HG03196 (cell line): Measurements from ENCODE around the gene SEC61A1.
A peak's percentile ranks its signal among the peaks of the same experiment; 100 is the strongest.

ENCODE experiments used
- ATAC-seq: cut with Tn5 transposase; IDR thresholded peaks from one replicate; pipeline ENCODE4 v1.9.1; 2021; ENCODE audit not compliant: unreplicated experiment

SEC61A1 gene

DNA sequence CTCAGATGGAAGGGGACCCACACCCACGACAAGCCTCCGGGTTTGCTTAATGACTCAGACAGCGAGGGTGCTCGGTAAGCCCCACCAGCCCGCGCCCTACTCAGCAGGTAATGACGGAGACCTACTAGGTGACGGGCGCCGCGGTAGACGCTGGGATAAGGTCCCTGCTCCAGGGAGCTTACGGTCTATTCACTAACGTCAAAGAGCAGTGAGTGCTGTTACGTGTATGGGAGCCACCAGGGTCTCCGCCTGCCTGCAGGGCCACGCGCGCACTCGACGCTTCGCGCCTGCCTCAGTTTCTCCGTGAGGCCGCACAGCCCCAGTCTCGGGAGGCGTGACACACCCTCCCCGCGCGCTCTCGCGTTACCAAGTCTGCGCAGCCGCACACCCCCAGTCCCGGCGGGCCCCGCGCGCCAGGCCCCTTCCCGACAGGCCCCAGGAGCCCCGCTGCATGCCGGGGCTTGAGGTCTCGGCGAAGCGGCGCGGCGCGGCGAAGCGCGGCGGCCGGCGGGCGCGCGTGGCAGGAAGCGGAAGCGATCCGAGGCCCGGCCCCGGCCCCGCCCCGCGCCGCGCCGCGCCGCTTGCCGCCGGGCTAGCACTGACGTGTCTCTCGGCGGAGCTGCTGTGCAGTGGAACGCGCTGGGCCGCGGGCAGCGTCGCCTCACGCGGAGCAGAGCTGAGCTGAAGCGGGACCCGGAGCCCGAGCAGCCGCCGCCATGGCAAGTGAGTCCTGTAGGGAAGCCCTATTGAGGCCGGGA lies at the start of gene SEC61A1:
Gene SEC61A1, plus strand, starts transcription at position 601 of the 758 bp plus-strand sequence. Its CDS starts 116 bp downstream, at position 717.
- peak; percentile 93 for ATAC-seq

DNA sequence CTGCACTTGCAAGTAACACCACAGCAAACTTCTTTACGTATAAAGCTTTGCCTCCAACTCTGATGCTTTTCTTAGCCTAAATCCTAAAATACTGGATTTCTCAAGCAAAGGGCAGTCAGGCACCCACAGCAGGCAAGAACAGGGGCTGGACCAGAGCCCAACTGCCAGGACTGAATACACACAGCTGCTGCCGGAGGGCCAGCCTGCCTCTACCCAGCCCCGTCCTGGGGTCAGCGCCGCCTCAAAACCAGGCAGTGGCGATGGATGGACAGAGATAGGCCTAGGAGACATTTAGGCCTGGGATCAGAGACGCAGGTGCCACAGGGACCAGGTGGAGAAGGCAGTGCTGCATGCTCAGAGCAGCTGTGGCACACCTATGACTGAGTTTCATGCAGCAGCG lies 47.6 kb upstream of the SEC61A1 start:
- ATAC-seq: no peak

DNA sequence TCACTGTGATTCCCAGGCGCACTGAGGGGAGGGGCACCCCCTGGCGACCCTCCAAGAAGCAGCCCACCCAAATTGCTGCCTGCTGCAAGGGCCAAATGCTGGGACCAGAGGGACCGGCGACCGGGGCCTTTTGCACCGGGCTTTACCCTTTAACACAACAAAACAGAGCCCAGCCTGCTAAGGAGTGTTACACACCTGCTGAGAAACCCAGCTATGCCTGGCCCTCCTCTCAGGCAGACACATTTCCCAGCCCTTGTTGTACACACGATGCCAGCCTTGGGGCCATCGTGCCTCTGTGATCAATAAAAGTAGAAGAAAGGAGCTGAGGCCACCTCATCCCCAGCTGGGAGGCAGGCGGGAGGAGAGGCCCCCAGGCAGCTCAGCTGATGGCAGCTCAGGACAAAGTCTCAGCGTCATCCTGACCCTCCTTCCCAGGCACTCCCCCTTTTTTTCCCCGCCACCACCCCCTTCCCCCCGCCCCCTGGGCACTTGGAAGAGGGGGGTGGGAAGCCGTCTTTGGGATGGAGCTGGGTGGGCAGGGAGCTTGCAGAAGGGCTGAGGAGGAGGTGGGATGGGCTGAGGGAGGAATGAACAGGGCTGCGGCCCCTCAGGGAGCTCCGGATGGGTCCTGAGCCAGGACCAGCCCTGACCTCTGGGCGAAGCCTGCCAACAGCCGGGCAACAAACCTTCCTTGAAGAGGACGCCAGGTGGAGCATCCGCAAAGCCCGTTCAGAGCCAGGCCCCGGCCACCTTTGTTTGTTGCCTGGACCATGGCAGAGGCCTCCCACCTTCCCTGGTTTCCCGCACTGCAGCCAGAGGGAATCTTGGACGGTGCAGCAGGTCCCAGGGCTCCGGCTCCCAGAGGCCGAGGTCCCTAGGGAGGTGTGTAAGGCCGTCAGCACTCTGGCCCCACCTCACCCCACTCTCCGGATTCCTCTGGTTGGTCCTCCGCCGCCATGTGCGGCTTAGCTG lies 45.9 kb upstream of the SEC61A1 start:
- no peak for ATAC-seq

DNA sequence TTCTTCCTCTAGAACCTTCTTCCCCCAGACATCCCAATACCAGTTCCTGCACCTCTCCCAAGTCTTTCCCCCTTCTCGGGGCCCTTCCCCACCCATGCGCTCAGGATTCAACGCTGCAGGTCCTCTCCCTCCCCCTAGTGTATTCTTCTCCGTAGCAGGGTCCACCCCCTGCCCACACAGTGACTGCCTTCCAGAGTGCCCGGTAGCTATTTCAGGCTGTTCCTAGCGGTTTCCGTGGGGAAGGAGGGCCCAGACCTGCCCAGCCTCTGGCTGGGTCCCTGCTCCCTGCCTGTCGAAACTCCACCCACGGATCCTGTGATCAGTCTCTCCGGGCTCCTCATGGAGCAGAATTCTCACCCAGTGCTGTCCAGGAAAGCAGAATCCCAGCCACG lies 45.2 kb upstream of the SEC61A1 start:
- ATAC-seq: no peak

DNA sequence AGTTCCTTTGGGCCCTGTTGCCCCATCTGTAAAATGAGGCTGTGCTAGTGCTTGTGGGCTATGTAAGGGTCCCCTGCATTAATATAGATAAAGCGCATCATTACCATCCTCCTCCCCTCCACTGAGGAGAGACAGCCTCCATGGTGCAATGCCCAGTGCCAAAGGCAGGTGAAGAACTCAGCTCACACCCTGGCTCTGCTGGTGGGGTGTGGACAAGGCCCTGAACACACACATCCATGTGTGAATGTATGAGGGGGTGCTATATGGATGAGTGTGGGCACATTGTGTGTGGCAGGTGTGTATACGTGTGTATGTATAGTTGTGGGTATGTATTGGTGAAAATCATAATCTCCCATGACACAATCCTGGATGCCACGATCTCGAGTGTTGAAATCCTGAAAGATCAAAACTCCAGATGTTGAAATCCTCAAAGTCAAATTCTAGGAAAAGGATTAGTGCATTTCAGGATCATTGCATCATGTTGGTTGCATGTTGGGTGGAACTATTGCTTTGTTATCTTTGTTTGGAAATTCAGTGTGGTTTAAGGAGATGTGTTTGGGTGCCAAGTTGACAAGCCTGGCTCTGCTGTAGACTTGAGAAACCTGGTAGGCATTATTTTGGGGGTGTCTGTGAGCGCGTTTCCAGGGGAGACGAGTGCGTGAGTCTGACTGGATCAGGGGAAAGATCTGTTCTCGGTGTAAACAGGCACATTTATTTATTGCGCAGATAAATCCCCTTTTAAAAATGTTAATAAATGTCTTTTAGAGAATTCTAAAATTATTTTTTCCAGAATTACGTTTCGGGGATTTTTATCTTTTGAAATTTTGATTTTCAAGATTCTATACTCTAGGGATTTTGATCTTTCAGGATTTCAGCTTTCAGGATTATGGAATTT lies 42.0 kb upstream of the SEC61A1 start:
- no peak for ATAC-seq

DNA sequence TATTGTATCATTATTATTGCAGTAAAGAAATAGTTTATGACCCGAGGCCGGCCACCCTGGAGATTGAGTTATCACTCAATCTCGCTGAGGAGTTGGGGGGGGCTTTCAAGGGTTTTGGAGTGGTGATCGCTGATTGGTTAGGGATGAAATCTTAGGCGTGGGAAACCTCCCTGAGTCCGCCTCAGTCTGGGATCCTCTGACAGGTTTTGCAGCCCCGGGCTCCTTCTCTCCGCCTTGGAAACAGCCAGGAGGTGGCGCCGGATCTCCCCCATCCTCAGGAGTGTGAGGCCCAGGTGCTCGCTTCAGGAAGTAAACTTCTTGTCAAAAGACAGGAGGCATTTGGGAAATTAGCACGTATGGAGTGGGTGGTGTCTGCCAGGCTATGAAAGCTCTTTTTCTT lies 41.1 kb upstream of the SEC61A1 start:
- no peak for ATAC-seq

DNA sequence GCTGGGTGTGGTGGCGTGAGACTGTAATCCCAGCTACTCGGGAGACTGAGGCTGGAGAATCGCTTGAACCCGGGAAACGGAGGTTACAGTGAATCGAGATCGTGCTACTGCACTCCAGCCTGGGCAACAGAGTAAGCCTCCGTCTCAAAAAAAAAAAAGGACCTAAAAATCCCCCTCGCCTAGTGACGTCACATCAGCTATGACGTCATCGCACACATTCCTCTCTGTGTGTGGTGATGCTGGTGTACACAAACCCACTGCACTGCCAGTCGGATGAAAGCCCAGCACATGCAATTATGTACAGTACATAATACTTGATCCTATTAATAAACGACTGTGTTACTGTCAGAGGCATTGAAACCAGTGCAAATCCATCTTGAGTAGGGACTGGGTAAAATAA lies 40.2 kb upstream of the SEC61A1 start:
- ATAC-seq: no peak

DNA sequence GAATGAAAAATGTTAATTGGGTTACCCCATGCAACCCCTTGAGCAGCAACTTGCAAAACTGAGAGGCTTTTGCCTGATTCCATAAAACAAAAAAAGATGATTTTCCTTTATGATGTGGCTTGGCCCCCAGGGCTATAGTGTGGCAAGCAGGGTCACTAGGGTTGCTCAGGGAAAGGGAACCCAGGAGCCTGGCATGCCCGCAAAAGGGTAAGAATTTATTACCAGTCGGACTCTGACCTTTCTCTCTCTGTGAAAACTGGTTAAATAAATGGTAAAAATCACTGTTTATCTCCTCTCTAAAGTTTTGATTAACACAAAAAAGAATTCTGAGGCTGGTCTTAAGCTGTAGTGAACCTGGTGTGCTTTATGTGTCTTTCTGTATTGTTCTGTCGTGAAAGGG lies 37.7 kb upstream of the SEC61A1 start:
- ATAC-seq: no peak

DNA sequence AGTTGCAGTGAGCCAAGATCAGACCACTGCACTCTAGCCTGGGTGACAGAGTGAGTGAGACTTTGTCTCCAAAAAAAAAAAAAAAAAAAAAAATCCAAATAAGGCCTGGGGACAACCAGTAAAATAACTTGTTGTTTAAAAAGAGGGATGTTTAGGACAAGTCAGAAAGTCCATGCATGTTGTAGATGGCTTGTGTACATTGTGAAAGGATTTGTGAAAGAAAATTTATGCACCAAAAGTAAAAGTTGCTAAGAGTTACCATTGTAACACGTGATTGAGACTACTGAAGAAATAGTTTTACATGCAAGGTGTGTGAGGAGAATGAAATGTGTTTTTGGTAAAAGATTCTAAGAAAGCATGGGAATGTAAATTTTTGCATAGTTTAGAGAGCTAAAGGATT lies 35.7 kb upstream of the SEC61A1 start:
- ATAC-seq: no peak

DNA sequence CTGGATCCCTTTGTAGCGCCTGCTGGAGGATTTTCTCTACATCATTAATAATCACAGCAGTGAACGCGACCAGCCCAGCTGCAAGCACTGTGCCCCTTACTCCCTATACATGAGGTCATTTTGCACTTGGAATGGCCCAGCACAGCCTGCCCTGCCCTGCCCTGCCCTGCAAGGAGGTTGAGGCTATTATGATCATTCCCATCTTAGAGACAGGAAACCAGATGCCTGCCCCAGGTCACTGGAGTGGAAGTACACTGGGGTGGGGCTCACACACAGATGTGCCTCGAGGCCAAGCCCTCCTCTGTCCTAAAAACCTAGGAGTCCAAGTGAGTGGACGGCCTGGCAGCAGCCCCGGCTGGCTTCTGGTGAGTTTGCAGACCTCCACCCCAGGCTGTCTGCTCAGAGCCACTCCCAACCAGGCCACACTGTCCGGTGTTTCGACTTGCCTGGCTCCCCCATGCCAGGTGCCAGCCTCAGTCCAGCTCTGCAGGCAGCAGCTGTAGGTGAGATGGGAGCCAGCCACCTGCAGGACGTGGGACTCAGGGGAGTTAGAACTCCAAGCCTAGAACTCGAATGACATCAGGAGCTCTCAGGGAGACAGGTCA lies 30.4 kb upstream of the SEC61A1 start:
- ATAC-seq: no peak

DNA sequence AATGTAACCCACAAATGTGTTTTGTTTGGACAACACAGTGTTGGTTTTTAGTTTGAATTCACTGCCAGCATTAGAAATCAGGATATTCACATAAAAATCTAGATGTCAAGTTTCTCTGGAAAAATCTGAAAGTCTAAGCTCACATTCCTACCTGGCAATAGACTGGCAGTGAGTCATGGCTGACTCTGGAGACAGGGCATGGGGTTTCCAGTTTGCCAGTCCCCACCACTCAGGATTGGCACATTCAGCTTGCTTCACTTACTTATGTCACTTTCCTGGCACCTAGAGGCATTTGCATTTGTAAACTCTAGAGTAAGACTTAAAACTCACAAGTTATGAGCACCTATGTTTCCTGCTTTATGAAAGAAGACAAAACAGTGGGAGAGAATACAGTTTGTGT lies 19.1 kb upstream of the SEC61A1 start:
- ATAC-seq: no peak

DNA sequence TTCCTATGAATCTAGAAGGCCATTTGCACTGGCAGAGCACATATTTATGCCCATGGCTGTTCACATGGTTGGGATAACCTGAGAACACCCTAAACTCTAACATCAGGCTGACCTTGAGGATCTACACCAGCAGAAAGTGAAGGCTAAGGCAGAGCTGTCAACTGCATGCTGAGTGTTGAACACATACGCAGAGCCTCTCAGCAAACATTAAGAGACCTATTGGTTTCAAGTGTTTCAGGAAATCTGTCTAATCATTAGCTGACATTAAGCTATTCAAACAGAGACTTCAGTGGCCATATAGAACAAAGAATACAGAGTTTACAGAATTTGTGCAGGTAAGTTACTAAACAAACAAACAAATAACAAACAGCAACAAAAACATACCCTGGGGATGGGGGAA lies 16.1 kb upstream of the SEC61A1 start:
- ATAC-seq: no peak

DNA sequence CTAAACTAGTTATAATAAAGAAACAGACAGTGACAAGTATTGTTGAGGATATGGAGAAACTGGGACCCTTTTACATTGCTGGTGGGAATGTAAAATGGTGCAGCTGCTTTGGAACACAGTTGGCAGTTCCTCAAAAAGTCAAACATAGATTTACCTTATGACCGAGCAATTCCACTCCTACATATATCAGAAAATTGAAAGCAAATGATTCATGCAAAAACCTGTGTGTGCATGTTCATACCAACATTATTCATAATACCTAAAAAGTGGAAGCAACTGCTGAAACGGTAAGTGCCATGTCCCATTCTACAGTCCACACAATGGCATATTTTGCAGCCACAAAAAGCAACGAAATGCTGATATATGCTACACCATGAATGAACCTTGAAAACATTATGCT lies 12.2 kb upstream of the SEC61A1 start:
- no peak for ATAC-seq

DNA sequence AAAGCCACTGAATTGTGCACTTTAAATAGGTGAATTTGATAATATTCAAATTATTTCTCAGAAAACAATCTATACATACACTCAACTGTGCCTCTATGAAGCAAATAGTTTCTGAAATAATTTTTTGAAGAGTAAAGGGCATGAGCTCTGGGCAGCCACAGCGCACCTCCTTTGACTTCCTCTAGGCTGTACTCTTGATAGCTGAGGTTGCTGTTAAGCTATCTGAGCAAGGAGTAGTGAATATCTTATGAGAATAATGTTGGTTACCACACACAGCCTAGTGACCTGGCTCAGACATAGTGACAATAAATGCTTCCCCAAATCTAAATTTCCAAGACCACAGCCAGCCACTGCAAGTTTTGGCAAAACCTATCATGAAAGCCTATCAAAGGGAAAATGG lies 11.6 kb upstream of the SEC61A1 start:
- no peak for ATAC-seq

DNA sequence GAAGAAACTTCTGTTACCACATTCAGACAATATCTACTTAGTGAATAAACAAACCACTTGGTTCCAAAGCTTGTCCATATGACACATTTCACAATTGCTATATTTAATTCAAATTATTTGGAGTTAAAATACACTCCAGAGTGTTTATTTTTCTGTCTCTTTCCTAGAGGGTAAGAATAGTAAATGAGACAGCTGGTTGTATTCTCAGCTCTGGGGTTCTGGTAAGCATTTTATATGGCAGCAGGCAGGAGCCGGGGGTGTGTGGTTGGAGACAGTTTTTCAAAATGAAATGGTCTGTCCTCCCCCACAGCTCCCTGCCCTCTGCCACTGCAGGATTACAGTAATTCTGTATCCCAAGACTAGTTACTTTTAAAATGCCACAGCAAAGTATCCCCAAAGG lies 10.9 kb upstream of the SEC61A1 start:
- no peak for ATAC-seq

DNA sequence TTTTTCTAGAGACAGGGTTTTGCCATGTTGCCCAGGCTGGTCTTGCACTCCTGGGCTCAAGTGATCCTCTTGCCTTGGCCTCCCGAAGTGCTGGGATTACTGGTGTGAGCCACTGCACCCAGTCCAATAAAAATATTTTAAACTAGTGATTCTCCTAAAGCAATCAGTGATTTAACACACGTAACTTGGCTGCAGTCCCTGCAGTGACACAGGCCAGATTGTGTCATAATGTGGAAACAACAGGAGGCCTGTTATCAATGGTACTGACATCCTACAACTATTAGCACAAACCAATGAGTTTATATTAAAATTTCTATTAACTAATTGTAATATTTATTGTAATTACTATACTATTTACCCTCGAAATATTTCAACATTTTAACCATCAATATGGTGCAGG lies 1.6 kb upstream of the SEC61A1 start:
- no peak for ATAC-seq

DNA sequence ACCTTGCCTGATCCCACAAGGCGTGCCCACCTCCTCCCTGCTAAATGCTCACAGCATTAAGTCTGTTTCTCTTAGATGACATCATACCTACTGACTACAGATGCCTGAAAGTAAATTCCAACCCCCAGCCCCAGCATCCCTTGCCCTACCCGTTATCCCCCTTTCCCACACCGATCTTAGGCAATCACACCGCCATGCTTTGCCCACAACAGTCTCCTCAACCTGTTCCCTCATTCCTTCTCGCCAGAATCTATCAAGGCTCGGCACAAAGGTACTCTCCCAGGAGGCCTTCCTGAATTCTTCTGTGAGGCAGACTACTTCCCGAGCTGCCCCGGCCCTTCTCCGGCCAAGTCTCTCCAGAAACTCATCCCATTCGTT lies 789 bp upstream of the SEC61A1 start:
- ATAC-seq: peak; percentile 12

DNA sequence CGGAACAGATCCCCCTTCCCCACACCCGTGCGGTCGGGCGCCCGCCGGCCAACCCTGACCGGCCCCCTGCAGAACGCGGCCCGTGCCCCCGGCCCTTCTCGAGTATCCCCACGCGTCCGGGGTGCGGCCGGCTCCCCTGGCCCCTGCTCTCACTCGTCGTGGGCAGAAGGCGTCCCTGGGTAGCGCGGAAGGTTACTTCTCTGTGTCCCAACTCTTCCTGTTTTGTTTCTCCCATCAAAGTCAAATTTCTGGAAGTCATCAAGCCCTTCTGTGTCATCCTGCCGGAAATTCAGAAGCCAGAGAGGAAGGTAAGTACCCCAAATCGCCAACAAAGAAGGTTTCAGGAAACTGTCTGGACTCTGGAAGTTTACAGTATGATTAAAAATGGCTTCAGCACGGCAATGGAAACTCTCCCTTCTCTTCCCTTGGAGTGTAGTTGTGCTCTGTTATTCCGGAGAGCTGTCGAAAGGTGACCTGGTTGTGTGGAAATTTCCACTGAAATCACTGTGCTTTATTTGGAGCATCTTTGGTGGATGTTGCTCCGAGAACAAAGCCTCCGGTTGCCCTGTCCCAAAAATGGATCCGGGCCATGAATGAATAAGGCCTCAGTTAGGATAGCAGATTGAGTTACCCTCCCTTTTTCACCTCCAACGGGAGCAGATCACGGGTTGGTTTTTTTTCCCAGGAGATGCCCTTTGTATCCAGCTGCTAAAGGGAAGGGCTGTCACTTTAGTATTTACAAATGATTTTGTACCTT lies 536 bp downstream of the SEC61A1 start:
- ATAC-seq: no peak

DNA sequence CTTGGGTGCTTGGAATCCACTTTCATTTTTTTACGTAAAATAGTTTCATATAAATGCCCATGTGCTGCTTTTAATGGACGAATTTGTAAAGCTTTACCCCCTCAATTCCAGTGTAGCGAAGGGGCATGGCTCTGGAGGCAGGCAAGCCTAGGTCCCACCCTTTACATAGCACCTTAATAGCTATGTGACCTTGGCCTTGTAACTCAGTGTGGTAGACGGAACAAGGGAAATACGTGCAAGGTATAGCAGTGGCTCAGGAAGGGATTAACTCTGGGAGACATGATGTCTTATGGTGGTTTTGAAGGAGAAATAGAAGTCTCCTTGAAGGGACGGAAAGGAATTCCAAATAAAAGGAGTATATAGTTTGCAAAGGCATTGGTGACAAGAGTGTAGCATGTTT lies 1.4 kb downstream of the SEC61A1 start:
- no peak for ATAC-seq

DNA sequence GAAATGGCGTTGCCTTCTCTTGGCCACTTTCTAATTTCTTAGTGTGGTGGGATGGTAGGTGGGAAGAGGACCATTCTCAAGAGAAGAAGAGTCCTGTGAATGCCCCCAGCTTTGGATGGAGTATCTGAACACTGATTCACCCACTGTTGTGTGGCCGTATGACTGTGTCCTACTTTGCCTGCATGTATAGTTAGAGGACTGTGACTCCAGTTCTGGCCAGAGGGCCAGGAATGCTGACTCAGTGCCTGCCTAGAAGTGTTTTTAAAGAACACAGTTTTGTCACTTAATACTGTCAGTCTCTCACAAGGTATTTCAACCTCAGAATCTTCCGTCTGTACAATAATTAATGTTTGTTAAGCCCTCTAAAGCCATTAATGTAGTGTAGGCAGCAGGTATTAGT lies 2.1 kb downstream of the SEC61A1 start:
- no peak for ATAC-seq
